SK-N-MC (cell line): ENCODE data around the gene PEA15.
A peak's percentile ranks its signal among the peaks of the same experiment; 100 is the strongest.

ENCODE experiments used
- DNase-seq: peaks from one replicate; pipeline ENCODE4 v3.0.0-alpha.2; 2011; ENCODE audit warnings: low read depth, low spot score
- H3K27ac ChIP-seq: fragments of 200-600 bp; sonication (generic); 2 replicates; pipeline ENCODE4 v1.5.1; 2016; ENCODE audit warnings: mixed run types
- H3K36me3 ChIP-seq: fragments of 200-600 bp; sonication (generic); 2 replicates; pipeline ENCODE4 v1.6.1; 2017; ENCODE audit warnings: antibody characterized with exemption, low read length, mixed read lengths; ENCODE audit not compliant: insufficient read depth
- H3K4me3 ChIP-seq: fragments of 200-600 bp; sonication (generic); 2 replicates; pipeline ENCODE4 v1.5.1; 2016
- H3K9ac ChIP-seq: fragments of 200-600 bp; sonication (generic); 2 replicates; pipeline ENCODE4 v1.8.0; 2017; ENCODE audit warnings: mixed run types, mixed read lengths; ENCODE audit not compliant: insufficient read length
- H3K9me3 ChIP-seq: fragments of 200-600 bp; sonication (generic); 2 replicates; pipeline ENCODE4 v1.6.1; 2017; ENCODE audit warnings: low read depth, mild to moderate bottlenecking, antibody characterized with exemption, low read length, moderate library complexity, mixed read lengths
- EZH2 ChIP-seq: fragments of 200-600 bp; sonication (generic); IDR thresholded peaks from one replicate; pipeline ENCODE4 v1.6.1; 2017; ENCODE audit warnings: antibody characterized with exemption
- FOXP2 ChIP-seq: optimal IDR thresholded peaks from 2 replicates; pipeline ENCODE3; 2011; ENCODE audit warnings: mild to moderate bottlenecking, moderate library complexity; ENCODE audit not compliant: insufficient read depth; ENCODE audit errors: extremely low read length, control extremely low read depth
- POLR2AphosphoS5 ChIP-seq: IDR thresholded peaks from 2 replicates; pipeline ENCODE4 v1.6.1; 2012; ENCODE audit warnings: mild to moderate bottlenecking, low read depth, low read length, borderline replicate concordance

PEA15 gene

GRCh38 chr1:160204526-160205241, 500 bp upstream of the PEA15 start:
- Histone ChIP-seq H3K9ac (no peak overlapping the region), H3K9me3 (no peaks in the 10 kb centered on the region), H3K36me3 (no peaks in the 10 kb centered on the region), H3K27ac (no peak overlapping the region), H3K4me3 (peak overlapping the region; percentile 94)
- no peak for DNase-seq
- TF ChIP-seq POLR2AphosphoS5 (no peak), EZH2 (no peak), FOXP2 (no peak)

GRCh38 chr1:160206036-160206389, 829 bp downstream of the PEA15 start:
- peaks cover 5% of the 10 kb centered on the region; the same call in 1 of the 2 replicates for H3K36me3 ChIP-seq
- H3K9ac ChIP-seq: peak overlapping the region; percentile 94
- DNase-seq: no peak
- peak overlapping the region; percentile 94 for H3K4me3 ChIP-seq
- H3K27ac ChIP-seq: no peak overlapping the region
- no peaks in the 10 kb centered on the region for H3K9me3 ChIP-seq
- no peak for TF ChIP-seq POLR2AphosphoS5
- no peak for TF ChIP-seq EZH2
- no peak for TF ChIP-seq FOXP2

DNA sequence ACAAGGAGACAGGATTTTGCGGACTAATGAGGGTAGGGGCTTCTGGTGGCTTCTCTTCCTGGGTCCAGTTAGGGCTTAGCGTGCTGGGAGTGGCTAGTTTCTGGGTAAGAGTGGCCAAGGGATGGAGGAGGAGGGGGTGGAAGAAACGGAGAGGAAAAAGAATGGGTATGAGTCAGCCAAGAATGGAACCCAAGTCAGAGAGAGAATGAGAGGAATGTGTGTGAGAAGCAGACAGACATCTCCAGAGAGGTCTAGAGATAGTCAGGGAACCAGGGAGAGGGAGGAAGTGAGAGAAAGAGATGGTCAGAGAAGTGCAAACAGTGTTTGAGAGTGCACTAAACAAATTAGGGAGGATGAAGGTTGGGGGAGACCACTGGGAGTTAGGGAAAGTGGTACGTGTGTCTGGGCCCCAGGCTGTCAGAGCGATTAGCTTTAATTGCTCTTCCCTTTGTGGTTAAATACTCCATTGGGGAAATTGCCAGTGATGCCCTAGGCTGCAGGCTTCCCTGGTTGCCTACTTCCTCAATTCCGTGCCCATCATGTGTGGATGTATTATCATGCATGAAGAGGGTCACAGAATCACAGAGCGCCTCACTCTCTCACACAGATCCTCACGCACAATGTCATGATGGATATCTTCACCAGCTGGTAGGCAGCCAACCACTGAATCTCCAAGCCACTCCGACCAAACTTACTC, 1.4 kb downstream of the PEA15 start:
- Histone ChIP-seq H3K36me3 (peaks cover 8% of the 10 kb centered on the region; the same call in 1 of the 2 replicates), H3K4me3 (peak overlapping the region; percentile 94), H3K9me3 (no peaks in the 10 kb centered on the region), H3K9ac (no peak overlapping the region), H3K27ac (no peak overlapping the region)
- peak; percentile 14 for DNase-seq
- TF ChIP-seq POLR2AphosphoS5 (no peak), EZH2 (no peak), FOXP2 (no peak)

- no peak overlapping the region for H3K27ac ChIP-seq
- no peak for DNase-seq
- no peak overlapping the region for H3K9ac ChIP-seq
- no peak for TF ChIP-seq POLR2AphosphoS5
- no peak for TF ChIP-seq EZH2
- no peak for TF ChIP-seq FOXP2
- peaks cover 11% of the 10 kb centered on the region; the same call in 1 of the 2 replicates for H3K36me3 ChIP-seq
- H3K9me3 ChIP-seq: no peaks in the 10 kb centered on the region
- no peak overlapping the region for H3K4me3 ChIP-seq
These were observed 2.0 kb downstream of the PEA15 start for GRCh38 chr1:160207118-160207650.

- no peak overlapping the region for H3K4me3 ChIP-seq
- H3K27ac ChIP-seq: no peak overlapping the region
- no peak for DNase-seq
- TF ChIP-seq POLR2AphosphoS5: no peak
- TF ChIP-seq EZH2: no peak
- no peak for TF ChIP-seq FOXP2
- H3K36me3 ChIP-seq: peaks cover 19% of the 10 kb centered on the region; the same call in 1 of the 2 replicates
- no peak overlapping the region for H3K9ac ChIP-seq
- no peaks in the 10 kb centered on the region for H3K9me3 ChIP-seq
These were observed 2.8 kb downstream of the PEA15 start for GRCh38 chr1:160207771-160208556.

GRCh38 chr1:160208557-160209320, 3.6 kb downstream of the PEA15 start:
- no peak overlapping the region for H3K27ac ChIP-seq
- TF ChIP-seq POLR2AphosphoS5: no peak
- DNase-seq: no peak
- no peak overlapping the region for H3K4me3 ChIP-seq
- peaks cover 24% of the 10 kb centered on the region; the same call in 1 of the 2 replicates for H3K36me3 ChIP-seq
- no peaks in the 10 kb centered on the region for H3K9me3 ChIP-seq
- H3K9ac ChIP-seq: no peak overlapping the region

DNA sequence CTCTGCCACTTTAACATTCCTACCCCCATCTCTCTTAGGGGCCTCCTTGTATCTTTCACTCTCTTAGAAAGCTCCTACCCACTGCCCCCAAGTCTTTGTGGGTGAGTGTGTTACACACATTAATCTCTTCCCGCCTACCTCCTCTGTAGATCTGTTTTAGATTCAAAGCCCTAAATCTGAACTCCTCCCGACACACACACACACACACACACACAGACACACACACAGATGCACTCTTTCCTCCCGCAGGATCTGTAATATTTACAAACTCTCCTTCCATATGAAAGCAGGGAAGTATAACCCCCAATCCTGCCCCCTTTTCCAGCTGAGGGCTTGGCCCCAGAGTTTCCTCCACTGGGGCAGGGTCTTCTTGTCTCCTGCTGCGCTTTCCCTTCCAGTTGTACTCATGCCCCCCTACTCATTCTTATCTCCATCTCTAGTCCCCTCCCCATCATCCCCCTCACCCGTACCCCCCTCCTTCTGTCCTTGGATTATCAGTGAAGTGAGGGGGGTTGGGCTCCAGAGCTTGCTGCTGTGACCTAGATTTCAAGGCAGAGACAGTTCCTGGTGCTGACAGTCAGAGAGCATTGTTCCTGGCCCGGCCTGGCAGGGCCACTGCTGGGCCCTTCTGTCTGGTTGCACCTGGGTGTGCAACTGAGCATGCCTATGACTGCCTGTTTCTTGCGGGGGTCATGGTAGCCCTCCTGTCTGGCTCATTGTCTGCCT, 4.3 kb downstream of the PEA15 start:
- Histone ChIP-seq H3K27ac (no peak overlapping the region), H3K9ac (no peak overlapping the region)

GRCh38 chr1:160210561-160210960, 5.4 kb downstream of the PEA15 start:
- Histone ChIP-seq H3K27ac (no peak overlapping the region), H3K9me3 (no peaks in the 10 kb centered on the region), H3K9ac (no peak overlapping the region), H3K36me3 (peaks cover 42% of the 10 kb centered on the region; the same call in 1 of the 2 replicates), H3K4me3 (no peak overlapping the region)
- TF ChIP-seq EZH2 (no peak), FOXP2 (no peak), POLR2AphosphoS5 (no peak)
- DNase-seq: no peak

More for the DNA sequence above, 4.3 kb downstream of the PEA15 start:
- TF ChIP-seq POLR2AphosphoS5: no peak
- TF ChIP-seq EZH2: no peak
- TF ChIP-seq FOXP2: no peak
- H3K4me3 ChIP-seq: no peak overlapping the region
- H3K36me3 ChIP-seq: peaks cover 31% of the 10 kb centered on the region; the same call in 1 of the 2 replicates
- no peaks in the 10 kb centered on the region for H3K9me3 ChIP-seq
- no peak for DNase-seq
